Activated CD8-positive, alpha-beta memory T cell treated with anti-CD3 and anti-CD28 coated beads for 1 hour (primary cell): ENCODE data around the gene AKAP13.

Source experiments
- DNase-seq, 2 donors: peaks; one replicate each; pipeline ENCODE4 v3.0.0-alpha.2; 2020; ENCODE audit warnings: low read depth in 1 of 2; ENCODE audit errors: extremely low read depth in 1 of 2

The AKAP13 gene

DNA sequence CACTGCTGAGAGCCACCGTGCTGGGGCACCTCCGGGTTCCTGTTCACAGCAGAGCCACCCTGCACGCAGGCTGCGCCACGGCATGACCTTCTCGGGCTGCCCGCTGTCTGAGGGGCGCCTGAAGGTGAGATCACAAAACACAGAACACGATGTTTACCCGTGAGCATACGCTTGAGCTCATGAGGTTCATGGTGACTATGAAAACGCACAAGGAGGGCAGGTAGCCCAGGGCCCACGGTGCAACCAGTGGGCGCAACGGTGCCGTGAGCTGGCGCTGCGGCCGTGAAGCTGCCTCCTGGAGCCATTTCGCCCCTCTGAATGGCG lies 378.2 kb downstream of the AKAP13 start:
- no peak for DNase-seq

DNA sequence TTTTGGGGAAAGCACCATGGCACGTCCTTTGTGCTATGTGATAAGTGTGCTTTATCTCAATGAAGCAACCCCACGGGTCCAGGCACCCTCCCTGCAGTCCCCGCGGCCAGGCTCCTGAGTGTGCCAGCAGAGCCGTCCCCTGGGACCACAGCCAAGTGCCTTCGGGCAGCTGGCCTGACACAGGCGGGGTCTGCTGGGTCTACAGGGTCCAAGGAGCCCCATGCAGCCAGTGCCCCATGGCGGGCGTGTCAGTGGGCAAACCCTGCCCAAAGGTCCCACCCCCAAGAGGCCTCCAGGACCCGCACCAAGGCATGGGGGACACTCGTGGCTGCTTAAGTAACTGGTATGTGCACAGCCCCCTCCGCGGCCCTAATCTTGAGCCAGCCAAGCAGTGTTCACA lies 379.0 kb downstream of the AKAP13 start:
- no peak for DNase-seq

DNA sequence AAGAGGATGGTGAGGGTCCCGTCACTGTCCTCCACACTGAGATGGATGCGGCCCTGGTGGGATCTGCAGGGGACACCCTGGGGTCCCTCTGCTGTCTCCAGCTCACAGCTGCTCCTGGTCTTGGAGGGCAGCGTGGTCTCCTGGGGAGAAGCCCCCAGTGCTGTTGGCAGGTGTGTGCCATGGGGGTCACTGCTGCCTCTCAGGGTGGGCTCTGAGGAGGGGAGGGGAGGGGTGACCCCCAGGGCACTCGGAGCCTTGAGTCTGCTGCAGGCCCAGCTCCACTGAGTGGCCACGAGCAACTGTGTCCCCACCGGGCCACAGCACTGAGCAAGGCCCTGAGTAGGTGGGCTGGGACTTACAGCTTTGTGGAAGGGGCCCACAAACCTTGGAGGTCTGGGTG lies 379.6 kb downstream of the AKAP13 start:
- DNase-seq: no peak

DNA sequence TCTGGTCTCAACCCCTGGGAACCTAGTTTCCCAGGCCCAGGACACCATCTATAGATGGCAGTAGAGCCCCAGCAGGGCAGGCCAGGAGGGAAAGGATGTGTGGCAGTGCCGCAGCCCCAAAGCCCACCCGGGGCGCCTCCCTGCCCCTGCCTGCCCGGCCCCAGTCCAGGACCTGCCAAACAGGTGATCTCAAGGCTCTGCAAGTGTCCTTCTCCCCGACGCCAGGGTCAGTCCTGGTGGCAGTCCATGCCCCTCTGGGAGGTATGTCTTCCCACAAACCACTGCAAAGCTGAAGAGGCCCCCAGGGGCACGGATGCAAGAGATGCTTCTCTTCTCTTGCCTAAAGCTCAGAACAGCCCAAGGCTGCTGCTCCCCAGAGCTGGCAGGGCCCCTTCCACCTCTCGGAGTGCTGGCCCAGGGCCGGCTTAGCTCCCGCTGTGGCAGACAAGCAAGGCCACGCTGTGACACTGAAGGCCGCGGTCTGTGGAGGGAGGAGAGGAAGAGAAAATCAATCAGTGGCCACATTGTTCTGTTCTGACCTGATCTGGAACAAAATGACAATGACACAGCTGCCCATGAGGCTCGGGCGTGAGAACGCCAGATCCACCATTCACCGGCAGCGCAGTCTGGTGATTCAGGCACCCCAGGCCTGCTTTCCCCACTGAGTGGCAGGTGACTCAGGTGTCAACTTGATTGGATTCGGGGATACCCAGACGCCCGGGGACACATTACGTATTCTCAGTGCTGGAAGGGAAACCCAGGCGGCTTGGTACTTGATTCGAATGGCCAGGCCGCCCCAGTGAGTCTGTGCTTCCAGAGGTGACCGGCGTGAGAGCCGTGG lies 380.3 kb downstream of the AKAP13 start:
- DNase-seq: no peak

DNA sequence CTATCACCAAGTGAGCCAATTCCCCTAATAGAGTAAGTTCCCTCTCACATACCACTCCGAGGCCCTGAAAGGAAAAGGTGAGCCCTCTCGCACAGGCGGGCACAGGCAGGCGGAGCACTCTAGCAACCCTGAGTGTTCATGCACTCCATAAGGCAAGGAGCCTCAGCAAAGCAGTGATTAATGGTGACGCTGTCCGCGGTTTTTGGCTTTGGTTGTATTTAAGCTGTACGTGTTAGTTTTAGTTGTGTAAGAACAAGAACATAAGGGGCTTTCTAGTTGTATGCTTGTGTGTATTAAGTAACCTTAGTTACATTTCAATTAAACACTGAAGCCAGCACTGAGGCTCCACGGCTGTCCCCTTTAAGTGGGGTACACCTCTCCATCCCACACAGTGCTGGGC lies 381.2 kb downstream of the AKAP13 start:
- no peak for DNase-seq

DNA sequence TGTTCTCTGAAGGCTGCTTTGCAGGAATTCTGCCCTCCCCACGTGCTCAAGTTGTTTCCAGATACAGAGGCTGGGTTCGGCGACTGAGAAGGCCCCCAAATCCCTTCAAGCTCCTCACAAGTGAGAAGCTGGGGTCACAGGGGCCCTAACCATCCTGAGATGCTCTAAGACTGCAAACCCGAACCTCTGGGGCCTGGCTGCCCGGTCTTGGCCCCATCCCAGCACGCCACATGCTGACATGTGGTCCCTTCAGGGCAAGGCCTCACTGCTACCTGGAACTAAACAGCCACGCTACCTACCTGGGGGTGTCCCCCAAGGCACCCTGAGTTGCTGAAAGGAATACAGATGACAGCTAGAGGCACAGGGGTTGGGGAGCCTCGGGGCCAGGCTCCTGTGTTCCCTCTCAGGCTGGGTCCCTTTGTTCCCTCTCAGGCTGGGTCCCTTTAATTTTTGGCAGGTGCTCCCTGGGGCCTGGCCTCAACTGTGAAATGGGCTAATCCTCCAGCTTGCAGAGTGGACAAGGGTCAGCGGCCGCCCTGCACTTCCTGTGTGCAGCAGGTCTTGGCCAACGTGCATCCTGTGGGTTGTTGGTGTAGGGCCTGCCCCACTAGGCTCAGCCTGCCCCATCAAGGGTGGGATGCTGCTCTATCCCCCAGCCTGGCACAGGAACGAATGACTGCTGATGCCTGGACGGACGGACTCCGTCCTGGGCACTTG lies 381.8 kb downstream of the AKAP13 start:
- no peak for DNase-seq

DNA sequence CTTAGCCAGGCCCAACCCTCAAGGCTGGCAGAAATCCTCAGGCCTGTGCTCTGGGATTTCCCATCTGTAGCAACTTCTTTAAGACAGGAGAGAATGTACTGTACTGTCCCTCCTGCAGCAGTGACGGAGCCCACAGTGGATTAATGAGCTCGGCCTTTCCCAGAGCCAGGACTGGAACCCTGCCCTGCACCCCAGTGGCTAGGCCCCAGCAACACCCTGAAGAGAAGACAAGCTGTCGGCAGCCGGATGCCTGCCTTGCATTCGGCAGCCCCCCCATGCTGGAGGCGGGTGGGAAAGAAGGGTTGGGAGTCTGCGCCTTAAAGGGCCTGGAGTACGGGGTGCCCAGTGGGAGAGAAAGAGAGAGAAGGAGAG lies 382.3 kb downstream of the AKAP13 start:
- no peak for DNase-seq

DNA sequence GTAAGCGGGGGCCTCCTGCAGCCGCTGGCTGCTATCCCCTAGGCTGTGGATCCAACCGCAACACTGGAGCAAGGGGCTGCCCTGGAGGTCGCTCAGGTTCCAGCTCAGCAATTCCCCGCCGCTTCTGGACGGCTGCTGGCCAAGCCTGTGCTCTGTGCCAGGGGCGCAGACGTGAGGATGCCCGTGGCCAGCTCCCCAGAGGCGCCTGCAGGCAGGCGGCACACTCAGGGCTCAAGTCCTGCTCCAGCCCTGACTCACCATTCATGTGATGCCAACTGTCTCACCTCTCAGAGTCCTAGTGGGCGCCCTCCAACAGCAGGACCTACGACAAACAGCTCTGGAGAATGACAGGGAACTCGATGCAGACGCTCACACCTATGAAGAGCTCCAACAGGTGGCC lies 382.8 kb downstream of the AKAP13 start:
- DNase-seq: no peak

DNA sequence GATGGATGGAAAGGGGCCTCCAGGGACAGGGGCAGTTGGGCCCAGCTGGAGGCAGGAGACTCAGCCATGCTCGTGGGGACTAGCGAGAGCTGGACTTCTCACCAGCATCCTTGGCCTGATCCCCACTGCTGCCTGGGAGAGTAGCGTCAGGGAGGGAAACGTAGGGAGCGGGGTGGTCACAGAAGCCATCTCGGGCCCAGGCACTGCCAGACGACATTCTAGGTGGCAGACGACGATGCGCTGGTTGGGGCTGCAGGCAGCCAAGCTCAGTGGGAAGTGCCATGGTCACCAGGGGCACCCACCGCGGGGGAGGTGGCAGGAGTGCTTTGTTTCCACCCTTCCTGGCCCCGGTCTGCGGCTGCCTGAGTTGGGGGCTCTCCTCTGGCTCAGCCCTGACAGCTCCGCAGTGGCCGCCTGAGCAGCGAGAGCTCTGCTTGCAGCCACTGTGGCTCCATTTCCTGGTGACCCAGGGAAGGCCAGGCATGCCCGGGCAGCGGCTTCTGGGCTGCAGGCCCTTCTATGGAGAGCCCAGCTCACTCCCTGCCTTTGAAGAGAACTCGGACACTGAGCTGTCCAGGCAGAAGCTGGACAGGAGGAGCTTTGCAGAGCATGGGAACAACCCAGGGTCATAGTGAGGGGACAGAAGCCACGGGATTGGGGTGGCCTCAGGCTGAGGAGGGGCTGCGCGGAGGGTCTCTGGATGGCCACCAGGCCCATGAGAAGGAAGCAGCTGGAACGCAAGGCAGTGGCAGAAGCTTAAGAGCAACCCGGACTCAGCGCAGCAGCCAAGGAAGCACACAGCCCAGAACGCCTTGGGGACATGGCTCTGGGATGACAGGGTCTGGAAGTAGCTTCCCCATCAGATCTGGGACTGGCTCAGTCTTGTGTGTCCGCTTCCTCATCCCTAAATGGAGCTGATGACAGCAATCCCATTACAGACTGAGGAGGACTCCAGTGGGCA lies 383.6 kb downstream of the AKAP13 start:
- DNase-seq: no peak

DNA sequence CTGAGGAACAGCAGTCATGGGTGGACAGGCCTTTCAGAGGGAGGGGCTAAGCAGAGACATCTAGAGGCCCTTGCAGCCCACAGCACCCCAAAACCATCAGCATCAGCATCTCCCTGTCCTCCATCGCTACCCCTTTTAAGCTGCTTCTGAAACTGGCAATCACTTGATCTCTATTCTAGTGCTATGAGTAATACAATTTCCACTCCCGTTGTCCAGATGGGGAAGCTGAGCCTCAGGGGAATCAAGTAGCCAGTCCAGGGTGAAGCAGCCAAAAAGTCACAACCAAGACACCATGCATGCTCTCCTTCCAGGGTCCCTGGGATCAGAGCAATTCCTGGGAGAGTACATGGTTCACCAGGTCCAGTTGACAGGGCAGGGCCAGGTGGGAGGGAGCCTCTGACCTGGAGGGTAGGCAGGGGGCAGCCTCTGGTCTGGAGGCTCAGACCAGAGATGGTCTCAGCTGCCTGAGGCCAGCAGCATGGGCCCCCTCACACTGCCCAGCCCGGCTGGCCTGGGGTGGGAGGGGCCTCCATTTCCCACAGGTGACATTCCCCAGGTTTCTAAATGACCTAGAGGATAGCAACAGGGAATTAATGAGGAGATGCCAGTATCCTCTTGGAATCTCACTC lies 384.4 kb downstream of the AKAP13 start:
- no peak for DNase-seq

DNA sequence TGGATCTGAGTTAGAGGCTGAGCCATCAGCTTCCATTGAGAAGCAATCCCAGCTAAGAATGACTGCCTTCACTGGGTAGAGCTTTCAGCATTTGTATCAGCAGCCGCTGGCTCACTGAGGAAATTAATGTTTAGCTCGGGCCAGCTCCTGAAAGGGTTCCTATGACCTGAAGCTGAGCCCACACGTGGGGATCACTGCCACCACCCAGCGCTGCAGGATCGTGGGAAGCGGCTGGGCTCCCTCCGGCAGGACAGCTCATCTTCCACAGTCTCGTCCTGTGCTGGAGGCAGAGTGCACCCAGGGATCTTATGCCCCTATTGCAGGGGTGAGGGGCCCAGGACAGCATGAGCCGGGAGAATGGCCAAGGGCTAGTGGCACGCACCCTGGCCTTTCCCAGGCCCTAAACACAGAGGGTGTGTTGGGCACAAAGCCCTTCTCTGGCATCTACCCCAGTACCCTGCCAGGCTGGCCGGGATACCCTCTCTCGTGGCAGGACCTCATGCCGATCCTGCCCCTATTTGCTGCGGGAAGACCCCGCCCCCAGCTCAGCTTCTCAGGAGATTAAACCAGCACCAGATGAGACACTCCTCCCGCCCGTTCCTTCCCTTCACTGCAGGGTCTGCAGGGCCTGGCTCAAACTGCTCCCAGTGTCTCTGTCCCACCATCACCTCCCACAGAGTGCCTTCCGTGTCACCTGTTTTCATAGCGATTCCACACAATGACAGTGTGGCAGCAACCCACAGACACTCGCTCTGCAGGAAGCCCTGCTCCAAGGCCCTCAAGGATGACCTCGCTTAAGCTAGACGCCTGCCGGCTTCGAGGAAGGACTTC lies 385.8 kb downstream of the AKAP13 start:
- DNase-seq: no peak

DNA sequence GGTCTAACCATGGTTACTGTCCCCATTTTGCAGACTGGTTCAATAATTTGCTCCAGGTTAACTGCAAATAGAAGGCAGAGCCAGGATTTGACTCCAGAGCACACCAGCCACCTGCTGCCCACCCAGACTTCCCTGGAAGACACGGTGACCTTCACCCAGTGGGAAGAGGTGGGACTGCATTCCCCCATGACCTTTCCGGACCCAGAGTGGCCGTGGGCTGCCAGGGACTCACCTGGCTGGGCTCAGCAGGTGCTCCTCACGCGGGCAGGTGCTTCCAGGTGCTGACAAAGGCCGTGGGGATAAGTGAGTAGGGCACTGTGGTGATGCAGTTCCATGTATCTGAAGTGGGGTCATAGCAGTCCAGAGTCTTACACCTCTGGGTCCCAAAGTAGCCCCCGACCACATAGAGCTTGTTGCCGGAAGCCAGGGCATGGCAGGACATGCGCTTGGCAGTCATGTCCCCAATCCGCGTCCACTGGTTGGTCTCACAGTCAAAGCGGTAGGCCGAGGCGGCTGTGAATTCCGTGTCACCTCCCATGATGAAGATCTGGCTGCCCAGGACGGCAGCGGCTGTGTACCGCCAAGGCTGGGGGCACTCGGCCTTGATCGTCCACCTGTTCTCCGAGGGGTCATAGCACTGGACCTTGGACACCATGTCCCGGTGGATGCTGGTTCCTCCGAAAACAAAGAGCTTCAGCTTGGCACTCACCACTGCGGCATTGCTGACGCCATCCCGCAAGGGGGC lies 387.6 kb downstream of the AKAP13 start:
- DNase-seq: no peak

DNA sequence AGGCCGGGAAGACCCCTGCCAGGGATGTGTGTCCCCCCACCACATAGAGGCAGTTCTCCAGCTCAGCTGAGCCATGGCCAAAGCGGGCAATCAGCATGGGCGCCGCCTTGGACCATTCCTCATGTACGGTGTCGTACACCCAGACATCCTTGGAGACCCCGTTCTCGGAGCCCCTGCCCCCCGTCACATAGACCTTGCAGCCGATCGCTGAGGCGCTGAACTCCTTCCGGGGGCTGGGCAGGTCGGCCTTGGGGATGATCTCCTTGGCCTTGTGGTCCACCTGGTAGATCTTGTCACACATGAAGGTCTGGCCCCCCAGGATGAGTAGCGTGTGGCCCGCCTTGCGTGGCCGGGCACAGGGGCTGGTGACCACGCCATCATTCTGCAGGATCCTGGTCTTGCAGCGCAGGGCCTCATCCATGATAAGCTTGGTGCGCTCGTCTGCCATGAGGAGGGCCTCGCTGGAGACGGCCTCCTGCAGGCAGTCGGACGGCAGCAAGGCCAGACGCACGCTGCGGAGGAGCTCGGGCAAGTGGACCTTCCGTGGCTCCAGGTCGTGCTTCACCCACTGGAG lies 388.3 kb downstream of the AKAP13 start:
- no peak for DNase-seq

DNA sequence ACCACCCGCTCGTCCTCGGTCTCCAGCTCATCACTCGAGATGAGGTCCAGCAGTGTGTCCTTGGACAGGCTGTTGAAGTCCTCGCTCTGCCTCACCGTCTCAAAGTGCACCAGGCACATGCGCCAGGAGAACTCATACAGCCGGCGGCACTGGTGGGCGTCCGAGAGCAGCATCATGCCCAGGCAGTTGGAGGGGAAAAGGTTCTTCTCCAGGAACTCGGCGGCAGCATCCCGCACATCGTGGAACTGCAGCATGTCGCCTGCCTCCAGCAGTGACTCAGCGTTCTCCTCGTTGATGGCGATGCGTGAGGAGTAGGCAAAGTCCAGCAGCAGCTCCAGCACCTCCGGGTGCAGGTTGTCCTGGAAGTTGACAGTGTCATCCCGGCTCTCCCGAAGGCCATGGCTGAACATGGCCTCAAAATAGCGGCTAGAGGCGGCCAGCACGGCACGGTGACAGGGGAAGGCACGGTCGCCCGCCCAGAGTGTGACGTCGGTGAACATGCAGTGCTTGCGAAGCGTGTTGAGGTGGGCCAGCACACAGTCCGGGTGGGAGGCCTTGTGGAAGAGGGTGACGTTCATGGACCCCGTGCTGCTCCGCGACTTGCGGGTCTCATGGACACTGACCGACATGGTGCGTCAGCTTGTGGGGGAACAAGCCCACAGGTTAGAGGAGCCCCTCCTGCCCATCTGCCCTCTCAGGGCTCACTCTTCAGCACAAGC lies 388.9 kb downstream of the AKAP13 start:
- no peak for DNase-seq

DNA sequence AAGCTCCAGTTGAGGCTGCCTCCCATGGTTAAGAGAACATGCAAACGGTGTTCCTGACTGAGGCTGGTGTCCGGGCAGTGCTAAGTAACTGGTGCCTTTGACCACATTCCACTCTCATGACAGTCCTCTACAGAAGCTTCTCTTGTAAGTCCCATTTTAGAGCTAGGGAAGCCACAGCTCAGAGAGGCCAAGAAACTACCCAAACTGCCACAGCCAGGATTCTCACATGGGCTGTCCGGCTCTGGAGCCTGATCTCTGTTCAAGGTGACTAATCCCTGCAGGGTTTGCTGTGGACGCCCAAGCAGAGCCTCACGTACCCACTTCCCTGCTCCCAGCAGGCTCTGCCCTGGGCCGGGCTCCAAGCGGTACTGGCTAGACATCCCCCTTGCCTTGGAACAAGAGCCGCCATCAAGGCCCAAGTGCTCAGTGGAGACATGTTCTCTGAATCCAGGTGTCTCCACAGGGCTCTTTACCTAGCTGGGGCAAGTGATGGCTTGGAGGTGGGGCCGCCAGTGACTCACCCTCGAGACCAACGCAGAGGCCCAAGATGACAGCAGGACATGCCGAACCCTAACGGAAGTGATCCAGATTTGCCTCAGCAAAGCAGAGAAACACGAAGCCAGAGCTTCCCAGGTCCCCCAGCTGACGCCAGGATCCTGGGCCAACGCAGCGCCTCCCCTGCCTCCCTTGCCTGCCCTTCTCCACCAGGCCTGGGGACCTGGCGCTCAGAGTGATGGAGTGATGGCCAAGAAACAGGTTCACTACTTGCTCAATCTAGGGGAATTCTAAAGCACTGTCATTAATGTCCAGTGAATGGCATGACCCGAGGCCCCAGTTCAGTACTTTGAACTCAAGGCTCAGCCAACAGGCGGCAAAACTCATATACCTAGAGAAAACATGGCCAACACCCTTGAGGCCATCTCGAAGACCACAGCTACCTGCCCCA lies 390.0 kb downstream of the AKAP13 start:
- no peak for DNase-seq

DNA sequence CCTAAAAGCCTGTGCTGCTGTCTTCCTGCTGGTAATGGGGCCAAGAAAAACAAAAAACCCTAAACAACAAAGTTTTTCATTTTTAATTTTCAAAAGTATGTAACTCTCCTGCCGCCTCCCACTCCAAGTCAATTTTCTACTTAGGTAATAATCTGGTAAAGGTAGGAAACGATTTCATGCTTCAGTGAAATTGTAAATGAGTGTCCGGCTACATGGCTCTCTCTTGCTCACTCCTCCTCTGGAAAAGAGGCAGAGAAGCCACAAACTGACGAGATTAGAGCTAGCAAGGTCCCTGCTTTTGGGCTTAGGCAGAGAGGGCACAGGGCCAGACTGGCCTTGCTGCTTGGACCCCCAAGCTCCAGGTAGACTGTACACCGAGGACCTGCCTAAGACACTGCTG lies 390.9 kb downstream of the AKAP13 start:
- no peak for DNase-seq

DNA sequence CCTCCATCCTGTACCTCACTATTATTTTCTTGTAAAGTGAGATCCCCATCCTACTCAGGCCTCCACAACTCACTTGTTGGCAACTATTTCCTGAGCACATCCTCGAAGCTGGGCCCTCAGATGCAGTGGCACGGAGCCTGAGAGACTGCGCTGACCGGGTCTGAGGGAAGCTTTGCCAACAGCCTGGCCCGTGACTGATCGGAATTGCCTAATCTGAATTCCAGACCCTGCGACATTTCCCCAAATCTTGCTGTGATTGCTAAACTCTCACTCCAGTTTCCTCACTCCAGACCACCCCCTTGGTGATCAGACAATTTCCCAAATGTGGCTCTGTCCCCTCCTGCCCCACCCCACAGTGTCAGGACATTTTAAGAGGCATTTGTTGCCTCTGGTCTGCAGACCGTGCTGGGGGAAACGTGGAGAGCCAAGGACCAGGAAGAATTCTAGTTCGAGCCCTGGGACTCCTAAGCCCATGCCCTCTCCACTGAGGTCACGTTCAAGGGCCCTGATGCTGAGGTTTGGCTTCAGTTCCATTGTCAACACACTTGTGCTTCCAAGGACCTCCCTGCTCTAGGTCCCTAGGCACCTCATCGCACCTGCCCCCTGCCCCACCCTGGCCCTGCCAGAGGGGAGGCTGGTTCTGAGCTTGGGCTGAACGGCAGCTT lies 391.5 kb downstream of the AKAP13 start:
- no peak for DNase-seq
